Kidney (tissue), 22 donors: ENCODE data around the gene SCAMP5. TPM values are rescaled to one million over a fixed set of nuclear protein-coding genes. Genes with fewer than 3 reads are reported as not detected.
A peak's percentile ranks its signal among the peaks of the same experiment; 100 is the strongest.

Source experiments
- DNase-seq, 5 donors: peaks; one replicate each; pipeline ENCODE4 v3.0.0-alpha.2; 2013 to 2020
- FAIRE-seq: peaks from 2 replicates; lab custom pipeline; 2012; peaks lifted over from hg19 to GRCh38; lab: Jason Lieb, UNC
- H3K27ac ChIP-seq, 2 donors: one replicate each; pipeline ENCODE4 v1.7.0; 2013; ENCODE audit warnings: low read depth in 2 of 2, low read length in 2 of 2, inconsistent platforms in 1 of 2
- H3K27me3 ChIP-seq: one replicate; pipeline ENCODE4 v1.7.1; 2013; ENCODE audit warnings: low read length, inconsistent platforms; ENCODE audit not compliant: control insufficient read depth, insufficient read depth
- H3K36me3 ChIP-seq, 3 donors: one replicate each; pipeline versions ENCODE4 v1.7.0 to v1.7.1; 2013; ENCODE audit warnings: low read length in 3 of 3, control low read depth in 1 of 3, inconsistent platforms in 1 of 3; ENCODE audit not compliant: insufficient read depth in 3 of 3, control insufficient read depth in 2 of 3
- H3K4me1 ChIP-seq, 3 donors: one replicate each; pipeline versions ENCODE4 v1.7.0 to v1.7.1; 2013; ENCODE audit warnings: low read length in 3 of 3, inconsistent platforms in 1 of 3, low read depth in 1 of 3; ENCODE audit not compliant: control insufficient read depth in 2 of 3, insufficient read depth in 2 of 3
- H3K4me3 ChIP-seq, 3 donors: one replicate each; pipeline versions ENCODE4 v1.7.0 to v1.8.1; 2013; ENCODE audit warnings: low read length in 3 of 3, control low read depth in 1 of 3, inconsistent platforms in 1 of 3
- H3K9ac ChIP-seq, 3 donors: one replicate each; pipeline versions ENCODE4 v1.7.0 to v1.7.1; 2013; ENCODE audit warnings: low read length in 3 of 3, control low read depth in 1 of 3, inconsistent platforms in 1 of 3
- H3K9me3 ChIP-seq, 3 donors: one replicate each; pipeline versions ENCODE4 v1.7.0 to v1.7.1; 2013; ENCODE audit warnings: low read length in 3 of 3, control low read depth in 1 of 3, inconsistent platforms in 1 of 3; ENCODE audit not compliant: control insufficient read depth in 2 of 3, insufficient read depth in 1 of 3
- CTCF ChIP-seq: IDR thresholded peaks from 3 replicates; pipeline ENCODE4 v1.5.1; 2012; ENCODE audit warnings: mild to moderate bottlenecking, moderate library complexity, borderline replicate concordance; ENCODE audit not compliant: insufficient read depth; ENCODE audit errors: extremely low read depth
- intact Hi-C: fragments of 100-400 bp; cut with DNase I; formaldehyde crosslinking; loops from one replicate; pipeline ENCODE4 v1.11.1; 2022
- long read RNA-seq, 10 donors: library from polyadenylated mRNA in 1 of 10; unstranded in 1 of 10; transcript quantifications; one replicate each; pipeline ENCODE4 v2.0.0 and lab custom pipeline, GENCODE V29; 2021 to 2026
- polyA plus RNA-seq: library from polyadenylated mRNA; stranded (reverse); fragments of 350-450 nt; fragmentation: Illumina TruSeq; extraction: RNeasy Lipid Tissue Mini Kit (QIAGEN cat#74804); gene quantifications from one replicate; pipeline ENCODE4 v1.2.3, GENCODE V29; 2014; ENCODE audit warnings: low read depth, low replicate concordance; ENCODE audit not compliant: insufficient read depth
- total RNA-seq: library from RNA; stranded (reverse); fragmentation: NEBNext Ultra II Directional; extraction: Animal tissue kit (Norgen Biotek cat#: 25700); gene quantifications from one replicate; pipeline ENCODE4 v1.2.1, GENCODE V29; 2021
- donor health status: control.
- donor health status: control.
- donor health status: control.
- donor health status: control.
- donor health status: control.
- donor health status: DM: yes; HTN: yes; CAD: no.
- donor health status: Normal renal cell carcinoma (clear cell type).

The SCAMP5 gene
- total RNA-seq (13.4 TPM), polyA plus RNA-seq (29.5 TPM)
- long read RNA-seq, donor 1, partial matches to known transcripts: 0 of 6 reads
- long read RNA-seq, donor 1, other reads (novel, unspliced or antisense): 0 of 6 reads
- long read RNA-seq, donor 2, partial matches to known transcripts: 0 of 6 reads
- long read RNA-seq, donor 2, other reads (novel, unspliced or antisense): 0 of 6 reads
- long read RNA-seq, donor 3, partial matches to known transcripts: 0 of 5 reads
- long read RNA-seq, donor 3, other reads (novel, unspliced or antisense): 0 of 5 reads
- long read RNA-seq, donor 4, partial matches to known transcripts: 0 of 6 reads
- long read RNA-seq, donor 4, other reads (novel, unspliced or antisense): 0 of 6 reads
- long read RNA-seq, donor 5: 0 reads
- long read RNA-seq, donor 6, partial matches to known transcripts: 0 of 2 reads
- long read RNA-seq, donor 6, other reads (novel, unspliced or antisense): 0 of 2 reads
- long read RNA-seq, donor 7, partial matches to known transcripts: 0 of 6 reads
- long read RNA-seq, donor 7, other reads (novel, unspliced or antisense): 6 of 6 reads
- long read RNA-seq, donor 8: 0 reads
- long read RNA-seq, donor 9, partial matches to known transcripts: 0 of 2 reads
- long read RNA-seq, donor 9, other reads (novel, unspliced or antisense): 0 of 2 reads
- long read RNA-seq, donor 10, partial matches to known transcripts: 0 of 4 reads
- long read RNA-seq, donor 10, other reads (novel, unspliced or antisense): 0 of 4 reads

- Histone ChIP-seq H3K4me1 (peaks cover 0 to 8% (median 0%) of the 10 kb centered on the region in 3 donors), H3K4me3 (peak within 1 kb of the TSS; percentile 68 to 75 (median 74)), H3K36me3 (no peaks in the 10 kb centered on the region), H3K27ac (no peak within 1 kb of the TSS), H3K27me3 (no peaks in the 10 kb centered on the region), H3K9ac (peak within 1 kb of the TSS in 2 of 3 donors; percentile 35 to 51), H3K9me3 (no peaks in the 10 kb centered on the region)
- intact Hi-C loops: no loop called here
- no peak for FAIRE-seq
- TF ChIP-seq CTCF: no peak
- peak; percentile 97 to 98 (median 97) for DNase-seq
These were observed at the start of gene SCAMP5 for GRCh38 chr15:74995182-74995778. TSS of gene SCAMP5 (plus strand) at chr15:74995563. CDS start at chr15:75011840, 16,277 bp downstream.

- H3K4me3 ChIP-seq: no peak overlapping the region
- no peaks in the 10 kb centered on the region for H3K27me3 ChIP-seq
- DNase-seq: peak; percentile 38 to 91 (median 85)
- H3K27ac ChIP-seq: no peak overlapping the region
- intact Hi-C loops: loop anchor here (5.0 kb wide), 1 partner anchor 178 kb away; no protein-coding TSS in a partner anchor
- peak; percentile 100 for TF ChIP-seq CTCF
- H3K9me3 ChIP-seq: no peaks in the 10 kb centered on the region
- FAIRE-seq: no peak
- H3K36me3 ChIP-seq: no peaks in the 10 kb centered on the region
- H3K9ac ChIP-seq: no peak overlapping the region
- peaks cover 0 to 3% (median 2%) of the 10 kb centered on the region in 3 donors for H3K4me1 ChIP-seq
These were observed 45.1 kb upstream of the SCAMP5 start for GRCh38 chr15:74950078-74950908.

- peaks cover 0 to 9% (median 6%) of the 10 kb centered on the region in 3 donors for H3K4me1 ChIP-seq
- no peak for FAIRE-seq
- H3K36me3 ChIP-seq: no peaks in the 10 kb centered on the region
- DNase-seq: peak in 1 of 5 donors; percentile 7
- H3K27ac ChIP-seq: no peak overlapping the region
- H3K9me3 ChIP-seq: no peaks in the 10 kb centered on the region
- intact Hi-C loops: loop anchor here (5.0 kb wide), 1 partner anchor 179 kb away; no protein-coding TSS in a partner anchor
- H3K4me3 ChIP-seq: no peak overlapping the region
- TF ChIP-seq CTCF: no peak
- peaks cover 3% of the 10 kb centered on the region for H3K27me3 ChIP-seq
- no peak overlapping the region for H3K9ac ChIP-seq
These were observed 44.4 kb upstream of the SCAMP5 start for GRCh38 chr15:74951006-74951405.
